NCI-H748 (cell line): Measurements from ENCODE around the gene MTHFD1L.
"Not testable (repeated sequence)": the region's sequence is repeated elsewhere in the genome, so short reads cannot be mapped to it uniquely, and the experiment has no call there.

Experiments used
- DNase-seq: peaks from one replicate; lab custom pipeline; 2025; ENCODE audit not compliant: unreplicated experiment; lab: John Stamatoyannopoulos, UW

MTHFD1L gene

GRCh38 chr6:151113641-151114040, 248.1 kb downstream of the MTHFD1L start:
- no peak for DNase-seq

- no peak for DNase-seq
Observed at GRCh38 chr6:151118461-151119123, 253.1 kb downstream of the MTHFD1L start.

- DNase-seq = no peak
Observed at GRCh38 chr6:151119823-151120524, 254.5 kb downstream of the MTHFD1L start.

- DNase-seq = no peak
Observed at GRCh38 chr6:151121900-151122299, 256.4 kb downstream of the MTHFD1L start.

GRCh38 chr6:151123641-151124040, 258.1 kb downstream of the MTHFD1L start:
- DNase-seq = not testable (repeated sequence)

- DNase-seq = not testable (repeated sequence)
Observed at GRCh38 chr6:151125242-151125641, 259.7 kb downstream of the MTHFD1L start.

- DNase-seq = not testable (repeated sequence)
Observed at GRCh38 chr6:151125651-151126416, 260.3 kb downstream of the MTHFD1L start.

GRCh38 chr6:151126417-151126724, 260.9 kb downstream of the MTHFD1L start:
- not testable (repeated sequence) for DNase-seq

- DNase-seq = not testable (repeated sequence)
Observed at GRCh38 chr6:151127133-151127798, 261.8 kb downstream of the MTHFD1L start.

GRCh38 chr6:151128763-151129370, 263.4 kb downstream of the MTHFD1L start:
- DNase-seq = no peak

GRCh38 chr6:151130329-151130728, 264.8 kb downstream of the MTHFD1L start:
- no peak for DNase-seq

- no peak for DNase-seq
Observed at GRCh38 chr6:151131324-151132007, 266.0 kb downstream of the MTHFD1L start.

- no peak for DNase-seq
Observed at GRCh38 chr6:151136141-151136755, 270.7 kb downstream of the MTHFD1L start.

GRCh38 chr6:151137542-151137941, 272.0 kb downstream of the MTHFD1L start:
- peak; percentile 9 for DNase-seq

GRCh38 chr6:151139524-151139923, 274.0 kb downstream of the MTHFD1L start:
- DNase-seq = no peak

- no peak for DNase-seq
Observed at GRCh38 chr6:151140767-151141166, 275.3 kb downstream of the MTHFD1L start.

- DNase-seq = no peak
Observed at GRCh38 chr6:151141685-151142084, 276.2 kb downstream of the MTHFD1L start.

- no peak for DNase-seq
Observed at GRCh38 chr6:151142676-151143075, 277.2 kb downstream of the MTHFD1L start.

GRCh38 chr6:151143337-151143736, 277.8 kb downstream of the MTHFD1L start:
- DNase-seq = no peak

GRCh38 chr6:151143806-151144205, 278.3 kb downstream of the MTHFD1L start:
- no peak for DNase-seq
